Choroid plexus epithelial cell (primary cell): ENCODE data around the gene MED10.
A peak's percentile ranks its signal among the peaks of the same experiment; 100 is the strongest.

ENCODE experiments used
- DNase-seq: peaks from one replicate; pipeline ENCODE4 v3.0.0-alpha.2; 2010; ENCODE audit warnings: low read depth
- H3K4me3 ChIP-seq: 2 replicates; pipeline ENCODE4 v1.5.1; 2011; ENCODE audit warnings: low read depth, mild to moderate bottlenecking, control low read depth, low read length, moderate library complexity
- CTCF ChIP-seq: conservative IDR thresholded peaks from 2 replicates; pipeline ENCODE4 v1.5.1; 2011; ENCODE audit warnings: low read depth, mild to moderate bottlenecking, control low read depth, inconsistent platforms, low read length, moderate library complexity

The MED10 gene

GRCh38 chr5:6356578-6357164, 21.7 kb downstream of the MED10 start:
- no peak overlapping the region for H3K4me3 ChIP-seq
- no peak for DNase-seq
- TF ChIP-seq CTCF = no peak

DNA sequence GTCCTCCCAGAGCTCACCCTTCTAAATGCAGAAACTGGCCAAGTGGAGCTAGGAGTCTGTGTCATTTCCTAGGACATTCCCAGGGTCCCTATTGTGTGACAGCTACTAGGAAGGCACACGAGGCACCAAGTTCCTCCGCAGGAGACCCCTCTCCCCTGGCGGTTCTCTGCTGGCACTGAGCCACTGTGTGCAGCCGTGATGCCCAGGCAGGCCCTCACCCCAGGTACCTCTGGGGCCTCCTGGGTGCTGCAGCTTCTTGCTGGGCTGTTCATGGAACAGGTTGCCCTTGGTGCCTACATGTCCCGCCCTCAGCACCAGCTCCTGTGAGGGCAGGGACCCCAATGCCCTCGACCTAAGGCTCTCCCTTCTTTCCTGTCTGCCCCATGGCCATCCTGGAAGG, 23.1 kb downstream of the MED10 start:
- no peak for DNase-seq
- no peak overlapping the region for H3K4me3 ChIP-seq
- no peak for TF ChIP-seq CTCF

GRCh38 chr5:6354848-6355247, 23.5 kb downstream of the MED10 start:
- DNase-seq = no peak
- H3K4me3 ChIP-seq = no peak overlapping the region
- TF ChIP-seq CTCF = no peak

DNA sequence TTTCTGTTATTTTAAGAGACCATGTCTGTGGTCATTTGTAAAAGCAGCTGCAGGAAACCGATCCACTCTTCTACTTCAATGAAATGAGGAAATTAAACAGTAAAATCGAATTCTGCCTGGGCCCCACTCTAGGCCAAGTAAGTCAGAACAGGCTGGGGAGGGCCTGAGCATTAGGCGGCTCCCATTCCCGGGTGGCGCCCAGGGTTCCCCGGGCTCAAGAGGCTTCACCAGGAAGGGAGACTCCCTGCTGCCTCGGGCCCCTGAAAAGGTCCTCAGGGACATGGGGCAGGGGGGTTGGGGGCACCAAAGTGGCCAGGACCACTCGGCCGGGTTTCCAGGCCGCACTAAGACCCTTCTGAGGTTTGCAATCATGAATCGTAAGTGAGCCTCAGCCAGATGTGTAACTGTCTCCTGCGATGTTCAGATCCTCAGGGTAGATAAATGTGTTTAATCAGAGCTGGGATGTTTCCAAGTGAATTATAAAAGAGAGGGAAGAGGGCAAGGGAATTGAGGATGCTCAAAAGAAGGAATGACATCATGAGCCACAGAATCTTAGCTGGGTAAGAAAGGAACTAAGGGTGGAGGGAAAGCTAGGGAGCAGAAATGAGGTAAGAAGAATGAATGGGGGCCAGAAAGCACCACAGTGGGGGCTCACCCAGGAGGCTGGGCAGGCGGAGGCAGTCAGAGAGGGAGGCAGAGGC, 24.6 kb downstream of the MED10 start:
- TF ChIP-seq CTCF = no peak
- no peak overlapping the region for H3K4me3 ChIP-seq
- no peak for DNase-seq

- H3K4me3 ChIP-seq = peak overlapping the region; percentile 32
- DNase-seq = peak; percentile 44
- no peak for TF ChIP-seq CTCF
Measured at GRCh38 chr5:6350277-6351090, 27.9 kb downstream of the MED10 start.

DNA sequence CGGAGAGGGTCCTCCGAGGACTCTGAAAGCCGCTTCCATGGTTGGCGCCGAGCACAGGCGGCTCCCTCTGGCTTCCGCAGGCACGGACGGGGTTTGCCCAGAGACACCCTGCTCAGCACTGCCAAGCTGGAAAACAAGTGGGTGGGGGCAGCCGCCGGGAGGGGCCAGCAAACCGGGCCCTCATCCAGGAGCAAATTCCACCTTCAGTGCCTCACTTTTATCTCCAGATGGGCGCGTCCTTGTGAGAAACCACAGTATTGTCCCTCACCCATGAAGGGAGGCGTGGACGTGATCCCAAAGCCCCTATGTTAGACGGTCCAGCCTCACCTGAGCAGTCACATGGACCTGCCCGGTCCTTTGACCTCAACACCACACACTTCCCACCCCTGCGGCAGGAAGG, 29.0 kb downstream of the MED10 start:
- no peak overlapping the region for H3K4me3 ChIP-seq
- TF ChIP-seq CTCF = no peak
- no peak for DNase-seq
